GM13976 (cell line): Measurements from ENCODE around the gene GALNT18.

Experiments
- DNase-seq: peaks from one replicate; pipeline ENCODE4 v3.0.0; 2012; ENCODE audit warnings: low spot score
- in situ Hi-C: fragments of 300-500 bp; cut with MboI; formaldehyde crosslinking; loops from one replicate; pipeline ENCODE4 v1.12.0; 2022; ENCODE audit warnings: low sequenced_read_pairs, mixed read lengths, inconsistent platforms; ENCODE audit not compliant: unreplicated experiment
- TF ChIP-seq, protein P1 (sequence below): IDR thresholded peaks from 2 replicates; pipeline ENCODE4 v1.5.1; 2012; ENCODE audit warnings: borderline replicate concordance, mild to moderate bottlenecking; ENCODE audit not compliant: insufficient read depth; ENCODE audit errors: extremely low read depth, missing control alignments, control extremely low read depth

GALNT18 gene

DNA sequence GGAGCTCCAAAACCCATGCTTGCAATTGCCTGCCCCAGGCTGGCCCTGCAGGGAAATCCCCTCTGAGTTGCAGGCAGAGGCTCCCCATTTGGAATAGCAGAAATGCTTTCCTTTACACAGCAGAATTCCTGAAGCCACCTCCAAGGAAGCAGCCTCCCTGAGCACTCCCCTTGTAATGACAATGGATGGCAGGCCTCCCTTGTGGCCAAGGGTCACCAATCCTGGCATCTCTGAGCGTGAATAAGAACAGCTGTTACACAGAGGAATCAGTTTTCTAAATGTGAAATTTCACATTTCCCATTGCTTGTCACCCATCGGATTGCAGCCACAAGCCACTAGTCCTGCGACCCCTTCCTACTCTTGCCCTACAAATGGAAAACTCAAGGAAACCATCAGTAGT is 107.6 kb downstream of the GALNT18 start:
- in situ Hi-C loops: no loop called here
- TF ChIP-seq, protein P1, sequence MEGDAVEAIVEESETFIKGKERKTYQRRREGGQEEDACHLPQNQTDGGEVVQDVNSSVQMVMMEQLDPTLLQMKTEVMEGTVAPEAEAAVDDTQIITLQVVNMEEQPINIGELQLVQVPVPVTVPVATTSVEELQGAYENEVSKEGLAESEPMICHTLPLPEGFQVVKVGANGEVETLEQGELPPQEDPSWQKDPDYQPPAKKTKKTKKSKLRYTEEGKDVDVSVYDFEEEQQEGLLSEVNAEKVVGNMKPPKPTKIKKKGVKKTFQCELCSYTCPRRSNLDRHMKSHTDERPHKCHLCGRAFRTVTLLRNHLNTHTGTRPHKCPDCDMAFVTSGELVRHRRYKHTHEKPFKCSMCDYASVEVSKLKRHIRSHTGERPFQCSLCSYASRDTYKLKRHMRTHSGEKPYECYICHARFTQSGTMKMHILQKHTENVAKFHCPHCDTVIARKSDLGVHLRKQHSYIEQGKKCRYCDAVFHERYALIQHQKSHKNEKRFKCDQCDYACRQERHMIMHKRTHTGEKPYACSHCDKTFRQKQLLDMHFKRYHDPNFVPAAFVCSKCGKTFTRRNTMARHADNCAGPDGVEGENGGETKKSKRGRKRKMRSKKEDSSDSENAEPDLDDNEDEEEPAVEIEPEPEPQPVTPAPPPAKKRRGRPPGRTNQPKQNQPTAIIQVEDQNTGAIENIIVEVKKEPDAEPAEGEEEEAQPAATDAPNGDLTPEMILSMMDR: no peak
- no peak for DNase-seq

DNA sequence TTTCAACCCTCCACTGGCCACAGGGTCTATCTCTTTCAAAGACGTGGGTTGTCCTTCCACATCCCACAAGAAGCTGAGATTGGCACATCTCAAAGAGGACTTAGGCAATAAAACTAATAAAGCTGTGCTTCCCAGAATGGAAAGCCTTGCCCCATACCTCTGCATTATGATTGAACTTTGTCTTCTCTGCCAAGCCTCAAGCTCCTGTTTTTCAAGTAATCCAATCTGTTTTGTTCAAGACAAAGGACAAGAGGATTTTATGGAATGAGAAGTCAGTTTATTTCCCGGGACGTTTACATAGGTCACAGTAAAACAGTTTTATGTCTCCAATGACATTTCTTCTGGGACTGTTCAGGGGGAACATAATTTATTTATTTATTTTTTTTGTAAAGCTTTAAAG is 108.4 kb downstream of the GALNT18 start:
- DNase-seq: no peak
- TF ChIP-seq, protein P1: no peak

GRCh38 chr11:11512929-11513328 is 108.9 kb downstream of the GALNT18 start:
- TF ChIP-seq, protein P1: no peak
- no peak for DNase-seq
- in situ Hi-C loops: no loop called here

More for the DNA sequence above, 108.4 kb downstream of the GALNT18 start:
- in situ Hi-C loops: no loop called here

DNA sequence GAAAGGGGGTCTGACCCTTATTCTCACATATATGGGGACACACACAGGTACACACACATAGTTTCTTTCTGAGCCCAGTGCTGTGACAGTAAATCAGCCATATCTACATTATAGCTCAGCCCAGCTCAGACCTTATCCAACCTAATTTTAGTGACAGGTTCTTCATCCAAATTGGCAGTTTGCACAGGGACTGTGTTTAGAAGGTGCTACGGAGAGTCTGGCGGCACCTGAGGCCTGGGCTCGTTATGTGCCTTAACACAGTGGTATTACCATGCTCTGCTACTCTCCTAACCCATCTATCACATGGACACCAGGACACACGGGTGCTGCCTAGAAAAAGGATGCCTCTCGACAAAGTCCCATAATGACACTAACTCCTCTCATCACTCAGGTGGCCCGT is 109.3 kb downstream of the GALNT18 start:
- no peak for DNase-seq
- TF ChIP-seq, protein P1: no peak
- in situ Hi-C loops: no loop called here

DNA sequence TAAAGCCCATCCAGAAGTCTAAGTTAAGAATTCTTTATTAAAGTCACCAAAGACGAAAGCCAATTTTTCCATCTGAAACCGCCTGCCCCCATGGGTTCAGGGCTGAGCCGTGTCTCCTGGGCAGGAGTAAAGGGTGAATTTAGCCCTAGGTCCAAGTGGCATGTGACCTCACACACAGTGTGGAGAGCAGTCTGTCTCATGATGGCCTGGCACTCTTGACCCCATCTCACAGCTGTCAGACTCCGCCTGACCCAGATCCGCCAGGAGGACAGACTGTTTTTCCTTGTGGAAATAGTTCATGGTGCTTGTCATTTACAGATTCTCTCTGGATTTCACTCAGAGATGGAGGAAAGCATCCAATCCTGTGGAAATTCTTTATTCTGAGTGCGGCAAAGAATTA is 109.7 kb downstream of the GALNT18 start:
- no peak for DNase-seq
- TF ChIP-seq, protein P1: no peak
- in situ Hi-C loops: no loop called here

DNA sequence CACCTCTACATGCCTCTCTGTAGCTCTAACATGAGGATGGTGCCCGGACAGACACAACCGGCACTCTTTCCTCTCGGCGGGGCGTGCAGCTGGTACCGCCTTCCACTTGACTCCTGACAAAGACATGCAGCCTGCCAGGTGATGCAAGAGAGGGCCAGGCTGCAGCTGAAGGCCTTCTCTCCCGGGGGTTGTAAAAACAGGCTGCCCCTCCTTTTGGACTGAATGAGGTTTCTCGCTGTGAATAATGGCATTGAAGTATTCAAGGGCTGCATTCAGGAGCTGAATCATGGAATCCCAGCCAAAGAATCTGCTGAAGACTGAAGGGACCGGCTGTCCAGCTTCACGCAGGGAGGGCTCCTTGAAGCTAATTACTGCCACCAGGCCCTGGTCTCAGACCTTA is 110.9 kb downstream of the GALNT18 start:
- DNase-seq: no peak
- in situ Hi-C loops: no loop called here
- TF ChIP-seq, protein P1: no peak

DNA sequence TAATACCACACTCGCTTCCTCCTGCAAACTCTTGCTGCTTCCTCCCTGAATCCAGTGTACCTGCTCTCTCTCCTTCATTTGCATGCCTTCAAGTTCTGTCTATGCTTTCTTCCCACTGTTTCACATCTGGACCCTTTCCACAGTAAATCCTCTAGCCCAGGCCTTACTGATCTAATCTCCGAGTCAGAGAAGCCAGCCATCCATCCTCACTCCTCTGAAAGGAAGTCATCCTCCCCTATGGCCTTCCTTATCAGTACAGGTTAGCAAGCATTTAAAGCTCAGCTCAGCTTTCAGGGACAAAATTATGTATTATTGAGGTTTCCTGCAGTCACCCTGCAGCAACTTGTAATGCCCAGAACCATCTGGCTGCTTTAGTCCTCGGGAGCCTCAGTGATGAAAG is 116.1 kb downstream of the GALNT18 start:
- in situ Hi-C loops: no loop called here
- DNase-seq: no peak
- TF ChIP-seq, protein P1: no peak
